Right atrium auricular region (tissue), 2 donors: ENCODE results near the gene MARCHF3. TPM values are rescaled to one million over a fixed set of nuclear protein-coding genes. Genes with fewer than 3 reads are reported as not detected.
A peak's percentile ranks its signal among the peaks of the same experiment; 100 is the strongest.

ENCODE experiments used
- DNase-seq: peaks from one replicate; pipeline ENCODE4 v3.0.0-alpha.2; 2019; ENCODE audit warnings: low spot score
- H3K27ac ChIP-seq, 2 donors: fragments of 200-600 bp; sonication (generic); 1 replicate in 1 of 2; 2 replicates in 1 of 2; pipeline ENCODE4 v1.5.1; 2016 to 2019
- H3K27me3 ChIP-seq, 2 donors: fragments of 200-600 bp; sonication (generic); one replicate each; pipeline versions ENCODE4 v1.5.1 to v1.6.0; 2017 to 2019
- H3K36me3 ChIP-seq: fragments of 200-600 bp; sonication (generic); one replicate; pipeline ENCODE4 v1.5.1; 2016
- H3K4me1 ChIP-seq, 2 donors: fragments of 200-600 bp; sonication (generic); one replicate each; pipeline versions ENCODE4 v1.5.1 to v1.6.0; 2017 to 2019
- H3K4me3 ChIP-seq, 2 donors: fragments of 200-600 bp; sonication (generic); 1 replicate in 1 of 2; 2 replicates in 1 of 2; pipeline ENCODE4 v1.5.1; 2017 to 2019; ENCODE audit warnings: mild to moderate bottlenecking in 1 of 2, moderate library complexity in 1 of 2
- H3K9me3 ChIP-seq, 2 donors: fragments of 200-600 bp; sonication (generic); one replicate each; pipeline ENCODE4 v1.5.1; 2019
- CTCF ChIP-seq, 2 donors: fragments of 200-600 bp; sonication (generic); IDR thresholded peaks; one replicate each; pipeline ENCODE4 v1.5.1; 2019; ENCODE audit warnings: antibody characterized with exemption in 2 of 2
- total RNA-seq, 2 donors: library from RNA; depleted of rRNA; stranded (reverse); fragments of >200 nt; gene quantifications; one replicate each; pipeline ENCODE4 v1.1.0, GENCODE V29; 2016

The MARCHF3 gene
- total RNA-seq, 2 donors from 2014 or later = 14.5 to 19.7 TPM

- Histone ChIP-seq H3K9me3 (no peaks in the 10 kb centered on the region), H3K4me1 (peaks cover 0 to 46% of the 10 kb centered on the region in 2 donors), H3K27ac (no peak overlapping the region), H3K4me3 (no peak overlapping the region), H3K36me3 (no peaks in the 10 kb centered on the region), H3K27me3 (no peaks in the 10 kb centered on the region)
- TF ChIP-seq CTCF (IDR thresholded peaks at IDR 0.05) = no peak
- no peak for DNase-seq
Measured at GRCh38 chr5:127002390-127002789, 28.0 kb downstream of the MARCHF3 start.

GRCh38 chr5:127001621-127002296 is 28.6 kb downstream of the MARCHF3 start:
- Histone ChIP-seq H3K4me1 (peaks cover 0 to 46% of the 10 kb centered on the region in 2 donors), H3K27ac (peak overlapping the region in 1 of 2 donors; percentile 13), H3K4me3 (no peak overlapping the region), H3K27me3 (no peaks in the 10 kb centered on the region), H3K36me3 (no peaks in the 10 kb centered on the region), H3K9me3 (no peaks in the 10 kb centered on the region)
- no peak for DNase-seq
- TF ChIP-seq CTCF (IDR thresholded peaks at IDR 0.05) = no peak

- H3K9me3 ChIP-seq = no peaks in the 10 kb centered on the region
- no peak overlapping the region for H3K4me3 ChIP-seq
- no peaks in the 10 kb centered on the region for H3K36me3 ChIP-seq
- DNase-seq = no peak
- no peaks in the 10 kb centered on the region for H3K27me3 ChIP-seq
- TF ChIP-seq CTCF (IDR thresholded peaks at IDR 0.05) = no peak
- H3K4me1 ChIP-seq = peaks cover 0 to 56% of the 10 kb centered on the region in 2 donors
- H3K27ac ChIP-seq = no peak overlapping the region
Measured at GRCh38 chr5:126998895-126999570, 31.3 kb downstream of the MARCHF3 start.

- H3K27me3 ChIP-seq = no peaks in the 10 kb centered on the region
- no peak overlapping the region for H3K27ac ChIP-seq
- DNase-seq = no peak
- H3K36me3 ChIP-seq = no peaks in the 10 kb centered on the region
- H3K9me3 ChIP-seq = no peaks in the 10 kb centered on the region
- TF ChIP-seq CTCF (IDR thresholded peaks at IDR 0.05) = no peak
- no peak overlapping the region for H3K4me3 ChIP-seq
- peaks cover 0 to 51% of the 10 kb centered on the region in 2 donors for H3K4me1 ChIP-seq
Measured at GRCh38 chr5:126998201-126998631, 32.1 kb downstream of the MARCHF3 start.

- TF ChIP-seq CTCF (IDR thresholded peaks at IDR 0.05) = no peak
- Histone ChIP-seq H3K4me3 (no peak overlapping the region), H3K9me3 (no peaks in the 10 kb centered on the region), H3K4me1 (peaks cover 0 to 35% of the 10 kb centered on the region in 2 donors), H3K27ac (no peak overlapping the region), H3K36me3 (no peaks in the 10 kb centered on the region), H3K27me3 (no peaks in the 10 kb centered on the region)
- no peak for DNase-seq
Measured at GRCh38 chr5:126995689-126996088, 34.7 kb downstream of the MARCHF3 start.
